H9 (cell line): ENCODE measurements around the gene CHPF2. TPM values are rescaled to one million over a fixed set of nuclear protein-coding genes. Genes with fewer than 3 reads are reported as not detected.

Experiments
- DNase-seq: peaks from one replicate; pipeline ENCODE4 v3.0.0-alpha.2; 2017
- H2AFZ ChIP-seq: one replicate; pipeline ENCODE4 v1.6.1; 2013; ENCODE audit warnings: mild to moderate bottlenecking, low read length, control low read depth, moderate library complexity
- H2AK5ac ChIP-seq: 2 replicates; pipeline ENCODE4 v1.6.1; 2013; ENCODE audit warnings: low read length, control low read depth, mixed read lengths; ENCODE audit not compliant: insufficient read length
- H2BK120ac ChIP-seq: one replicate; pipeline ENCODE4 v1.6.1; 2013; ENCODE audit warnings: low read depth, mild to moderate bottlenecking, low read length, control low read depth, inconsistent platforms; ENCODE audit not compliant: poor library complexity, severe bottlenecking
- H2BK12ac ChIP-seq: 2 replicates; pipeline ENCODE4 v1.6.1; 2013; ENCODE audit warnings: low read length, control low read depth, mixed read lengths, low read depth; ENCODE audit not compliant: insufficient read length
- H2BK15ac ChIP-seq: 2 replicates; pipeline ENCODE4 v1.6.1; 2013; ENCODE audit warnings: low read depth, low read length, control low read depth
- H2BK20ac ChIP-seq: one replicate; pipeline ENCODE4 v1.6.1; 2013; ENCODE audit warnings: low read depth, mild to moderate bottlenecking, low read length, control low read depth, inconsistent platforms; ENCODE audit not compliant: poor library complexity, severe bottlenecking
- H2BK5ac ChIP-seq: 2 replicates; pipeline ENCODE4 v1.6.1; 2013; ENCODE audit warnings: low read length, control low read depth, mixed read lengths; ENCODE audit not compliant: insufficient read length
- H3K14ac ChIP-seq: 2 replicates; pipeline ENCODE4 v1.6.1; 2013; ENCODE audit warnings: low read length, control low read depth; ENCODE audit not compliant: insufficient read depth
- H3K18ac ChIP-seq: 2 replicates; pipeline ENCODE4 v1.6.1; 2013; ENCODE audit warnings: low read depth, mild to moderate bottlenecking, mixed read lengths, low read length, control low read depth; ENCODE audit not compliant: insufficient read length
- H3K23ac ChIP-seq: 2 replicates; pipeline ENCODE4 v1.6.1; 2013; ENCODE audit warnings: low read length, control low read depth, mixed read lengths, low read depth; ENCODE audit not compliant: insufficient read length
- H3K23me2 ChIP-seq: 2 replicates; pipeline ENCODE4 v1.6.1; 2013; ENCODE audit warnings: low read depth, mild to moderate bottlenecking, mixed read lengths, low read length, control low read depth; ENCODE audit not compliant: insufficient read length, poor library complexity, severe bottlenecking
- H3K27ac ChIP-seq: 2 replicates; pipeline ENCODE4 v1.5.1; 2013; ENCODE audit warnings: low read length, control low read depth, mixed read lengths, low read depth; ENCODE audit not compliant: insufficient read length
- H3K27me3 ChIP-seq: 2 replicates; pipeline ENCODE4 v1.6.1; 2013; ENCODE audit warnings: low read length, control low read depth, inconsistent platforms; ENCODE audit not compliant: insufficient read depth
- H3K4ac ChIP-seq: 2 replicates; pipeline ENCODE4 v1.6.1; 2013; ENCODE audit warnings: low read depth, mild to moderate bottlenecking, control low read depth, inconsistent platforms, low read length, moderate library complexity
- H3K4me1 ChIP-seq: 2 replicates; pipeline ENCODE4 v1.6.1; 2013; ENCODE audit warnings: low read length, control low read depth, inconsistent platforms; ENCODE audit not compliant: insufficient read depth
- H3K4me2 ChIP-seq: 2 replicates; pipeline ENCODE4 v1.6.1; 2013; ENCODE audit warnings: low read length, control low read depth, mixed read lengths; ENCODE audit not compliant: insufficient read length, insufficient read depth
- H3K56ac ChIP-seq: 2 replicates; pipeline ENCODE4 v1.6.1; 2013; ENCODE audit warnings: low read depth, mild to moderate bottlenecking, mixed read lengths, low read length, control low read depth; ENCODE audit not compliant: insufficient read length
- H3K79me1 ChIP-seq: 2 replicates; pipeline ENCODE4 v1.6.1; 2013; ENCODE audit warnings: low read depth, mild to moderate bottlenecking, moderate library complexity, low read length, control low read depth, inconsistent platforms; ENCODE audit not compliant: insufficient read depth, poor library complexity, severe bottlenecking
- H3K79me2 ChIP-seq: 2 replicates; pipeline ENCODE4 v1.6.1; 2013; ENCODE audit warnings: low read length, control low read depth, inconsistent platforms; ENCODE audit not compliant: insufficient read depth
- H3K9ac ChIP-seq: 2 replicates; pipeline ENCODE4 v1.6.1; 2013; ENCODE audit warnings: low read length, control low read depth, mixed read lengths; ENCODE audit not compliant: insufficient read length; ENCODE audit errors: extremely low read depth
- H3K9me3 ChIP-seq: one replicate; pipeline ENCODE4 v1.6.1; 2013; ENCODE audit warnings: low read depth, low read length, inconsistent platforms; ENCODE audit not compliant: control insufficient read depth
- H3T11ph ChIP-seq: one replicate; pipeline ENCODE4 v1.6.1; 2013; ENCODE audit warnings: mild to moderate bottlenecking, low read length, control low read depth, inconsistent platforms
- H4K20me1 ChIP-seq: one replicate; pipeline ENCODE4 v1.6.1; 2013; ENCODE audit not compliant: control insufficient read depth, insufficient read length, insufficient read depth
- H4K5ac ChIP-seq: 2 replicates; pipeline ENCODE4 v1.6.1; 2013; ENCODE audit warnings: low read depth, mild to moderate bottlenecking, mixed read lengths, low read length, control low read depth; ENCODE audit not compliant: insufficient read length
- H4K8ac ChIP-seq: replicated peaks from 2 replicates; pipeline ENCODE4 v1.6.1; 2013; ENCODE audit warnings: low read length, control low read depth, mixed read lengths, low read depth; ENCODE audit not compliant: insufficient read length
- H4K91ac ChIP-seq: 2 replicates; pipeline ENCODE4 v1.6.1; 2013; ENCODE audit warnings: low read depth, mild to moderate bottlenecking, moderate library complexity, mixed read lengths, low read length, control low read depth; ENCODE audit not compliant: insufficient read length
- H3K27ac Mint-ChIP-seq, 3 experiments: 2 replicates in 2 of 3; 3 replicates in 1 of 3; pipeline ENCODE4 v1.8.0; 2020 to 2021; ENCODE audit warnings: mixed read lengths in 3 of 3, mild to moderate bottlenecking in 1 of 3, moderate library complexity in 1 of 3
- H3K27me3 Mint-ChIP-seq: 2 replicates; pipeline ENCODE4 v1.8.0; 2021; ENCODE audit warnings: low read depth, mild to moderate bottlenecking, moderate library complexity, mixed read lengths
- H3K36me3 Mint-ChIP-seq, 3 experiments: 2 replicates in 2 of 3; 3 replicates in 1 of 3; pipeline ENCODE4 v1.8.0; 2020 to 2021; ENCODE audit warnings: low read depth in 3 of 3, mixed read lengths in 3 of 3; ENCODE audit not compliant: insufficient read depth in 1 of 3
- H3K4me1 Mint-ChIP-seq, 2 experiments: 2 replicates each; pipeline ENCODE4 v1.8.0; 2020; ENCODE audit warnings: mixed read lengths in 2 of 2
- H3K4me3 Mint-ChIP-seq, 2 experiments: 2 replicates in 1 of 2; 3 replicates in 1 of 2; pipeline ENCODE4 v1.8.0; 2020 to 2021; ENCODE audit warnings: mild to moderate bottlenecking in 2 of 2, mixed read lengths in 2 of 2, moderate library complexity in 1 of 2
- H3K9me3 Mint-ChIP-seq, 2 experiments: 2 replicates in 1 of 2; 3 replicates in 1 of 2; pipeline ENCODE4 v1.8.0; 2020; ENCODE audit warnings: mild to moderate bottlenecking in 2 of 2, mixed read lengths in 2 of 2, moderate library complexity in 1 of 2
- WGBS: extraction: QIAGEN DNeasy Blood & Tissue Kit; methylation state at CpG from one replicate; pipeline ENCODE4 v1.1.7; 2013; ENCODE audit warnings: missing lambda C conversion rate, low lambda C conversion rate, mixed read lengths; ENCODE audit not compliant: insufficient read length; ENCODE audit errors: extremely low coverage; 5-methylcytosine and 5-hydroxymethylcytosine counted together
- total RNA-seq: library from RNA; stranded (reverse); gene quantifications from 2 replicates; pipeline ENCODE4 v1.2.1, GENCODE V29; 2021
- TF ChIP-seq, protein P1 (sequence below): fragments of 200-600 bp; sonication (generic); conservative IDR thresholded peaks from 3 replicates; pipeline ENCODE4 v1.8.0; 2021; ENCODE audit warnings: antibody characterized with exemption, mild to moderate bottlenecking

Gene CHPF2
- total RNA-seq, 1 experiment from 2014 or later, result 25.7 TPM

DNA sequence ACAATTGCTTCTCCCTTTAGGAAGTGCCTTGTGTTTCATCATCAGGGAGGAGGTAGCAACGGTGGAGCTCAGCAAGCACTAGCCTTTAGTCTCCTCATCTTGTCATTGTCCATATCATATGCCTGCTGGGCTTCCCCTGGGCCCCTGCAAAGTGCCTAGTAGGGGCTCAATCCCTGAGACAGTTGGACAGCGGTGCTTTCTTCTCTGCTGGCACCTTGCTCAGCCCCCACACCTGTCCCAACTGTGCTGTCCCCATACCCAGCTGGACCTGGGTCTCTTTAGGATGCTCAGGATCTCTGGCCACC, 10.7 kb downstream of the CHPF2 start:
- Mint-ChIP-seq H3K36me3 (peaks cover 2 to 5% (median 2%) of the 10 kb centered on the region in 3 experiments; a peak in 6 of 7 replicates), H3K9me3 (no peaks in the 10 kb centered on the region; a peak in 1 of 5 replicates), H3K27me3 (peaks cover 44% of the 10 kb centered on the region), H3K4me1 (peaks cover 34 to 42% of the 10 kb centered on the region in 2 experiments), H3K27ac (no peak overlapping the region; a peak in 1 of 7 replicates), H3K4me3 (no peak overlapping the region)
- H3K4me2 ChIP-seq, result no peak overlapping the region
- no peak overlapping the region for H2AFZ ChIP-seq
- no peak overlapping the region for H3K9ac ChIP-seq
- H3K23me2 ChIP-seq, result no peaks in the 10 kb centered on the region
- H3T11ph ChIP-seq, result no peak overlapping the region
- no peak for DNase-seq
- no peaks in the 10 kb centered on the region for H4K20me1 ChIP-seq
- H2BK120ac ChIP-seq, result no peak overlapping the region
- peaks cover 5% of the 10 kb centered on the region; the same call in 1 of the 2 replicates for H3K27me3 ChIP-seq
- H2BK15ac ChIP-seq, result no peak overlapping the region
- H3K23ac ChIP-seq, result no peak overlapping the region
- H2AK5ac ChIP-seq, result no peak overlapping the region
- H4K5ac ChIP-seq, result no peak overlapping the region
- no peak overlapping the region for H2BK20ac ChIP-seq
- no peak overlapping the region for H3K56ac ChIP-seq
- no peak overlapping the region for H3K4ac ChIP-seq
- H3K79me2 ChIP-seq, result no peaks in the 10 kb centered on the region
- no peaks in the 10 kb centered on the region for H3K9me3 ChIP-seq
- no peak overlapping the region for H3K18ac ChIP-seq
- WGBS, result no CpG with 5 or more reads among the region's 2 CpGs
- H3K79me1 ChIP-seq, result no peaks in the 10 kb centered on the region
- H4K91ac ChIP-seq, result no peak overlapping the region
- H3K27ac ChIP-seq, result no peak overlapping the region
- H3K4me1 ChIP-seq, result no peaks in the 10 kb centered on the region; the same call in 1 of the 2 replicates
- H4K8ac ChIP-seq, result no peak overlapping the region
- no peak overlapping the region for H2BK5ac ChIP-seq
- no peak overlapping the region for H2BK12ac ChIP-seq
- TF ChIP-seq, protein P1, sequence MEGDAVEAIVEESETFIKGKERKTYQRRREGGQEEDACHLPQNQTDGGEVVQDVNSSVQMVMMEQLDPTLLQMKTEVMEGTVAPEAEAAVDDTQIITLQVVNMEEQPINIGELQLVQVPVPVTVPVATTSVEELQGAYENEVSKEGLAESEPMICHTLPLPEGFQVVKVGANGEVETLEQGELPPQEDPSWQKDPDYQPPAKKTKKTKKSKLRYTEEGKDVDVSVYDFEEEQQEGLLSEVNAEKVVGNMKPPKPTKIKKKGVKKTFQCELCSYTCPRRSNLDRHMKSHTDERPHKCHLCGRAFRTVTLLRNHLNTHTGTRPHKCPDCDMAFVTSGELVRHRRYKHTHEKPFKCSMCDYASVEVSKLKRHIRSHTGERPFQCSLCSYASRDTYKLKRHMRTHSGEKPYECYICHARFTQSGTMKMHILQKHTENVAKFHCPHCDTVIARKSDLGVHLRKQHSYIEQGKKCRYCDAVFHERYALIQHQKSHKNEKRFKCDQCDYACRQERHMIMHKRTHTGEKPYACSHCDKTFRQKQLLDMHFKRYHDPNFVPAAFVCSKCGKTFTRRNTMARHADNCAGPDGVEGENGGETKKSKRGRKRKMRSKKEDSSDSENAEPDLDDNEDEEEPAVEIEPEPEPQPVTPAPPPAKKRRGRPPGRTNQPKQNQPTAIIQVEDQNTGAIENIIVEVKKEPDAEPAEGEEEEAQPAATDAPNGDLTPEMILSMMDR, result no peak
- no peak overlapping the region for H3K14ac ChIP-seq
